HCT116 (cell line): ENCODE results near the gene FAM13A.

Source experiments
- EZH2 ChIP-seq: fragments of 200-600 bp; sonication (generic); IDR thresholded peaks from 2 replicates; pipeline ENCODE4 v1.6.1; 2017; ENCODE audit warnings: antibody characterized with exemption, mixed run types
- POLR2A ChIP-seq: IDR thresholded peaks from 2 replicates; pipeline ENCODE4 v1.7.0; 2011; ENCODE audit warnings: borderline replicate concordance; ENCODE audit not compliant: insufficient read depth, insufficient read length; ENCODE audit errors: extremely low read depth
- POLR2AphosphoS5 ChIP-seq: IDR thresholded peaks from 2 replicates; pipeline ENCODE4 v1.6.1; 2011; ENCODE audit warnings: mild to moderate bottlenecking, low read depth, low read length, moderate library complexity
- ZFX ChIP-seq: fragments of 450-650 bp; IDR thresholded peaks from 2 replicates; pipeline ENCODE4 v1.6.1; 2017
- TF ChIP-seq, protein P1 (sequence below), 3 experiments: fragments of 200-600 bp in 1 of 3; sonication (generic) in 1 of 3; IDR thresholded peaks in 2 of 3; conservative IDR thresholded peaks in 1 of 3; 2 replicates each; pipeline ENCODE4 v1.5.1; 2012 to 2017; ENCODE audit warnings: low read depth in 2 of 3, low read length in 2 of 3, antibody characterized with exemption in 1 of 3, borderline replicate concordance in 1 of 3, control low read depth in 1 of 3, mild to moderate bottlenecking in 1 of 3, mixed read lengths in 1 of 3, mixed run types in 1 of 3, moderate library complexity in 1 of 3; ENCODE audit not compliant: insufficient read depth in 1 of 3

DNA sequence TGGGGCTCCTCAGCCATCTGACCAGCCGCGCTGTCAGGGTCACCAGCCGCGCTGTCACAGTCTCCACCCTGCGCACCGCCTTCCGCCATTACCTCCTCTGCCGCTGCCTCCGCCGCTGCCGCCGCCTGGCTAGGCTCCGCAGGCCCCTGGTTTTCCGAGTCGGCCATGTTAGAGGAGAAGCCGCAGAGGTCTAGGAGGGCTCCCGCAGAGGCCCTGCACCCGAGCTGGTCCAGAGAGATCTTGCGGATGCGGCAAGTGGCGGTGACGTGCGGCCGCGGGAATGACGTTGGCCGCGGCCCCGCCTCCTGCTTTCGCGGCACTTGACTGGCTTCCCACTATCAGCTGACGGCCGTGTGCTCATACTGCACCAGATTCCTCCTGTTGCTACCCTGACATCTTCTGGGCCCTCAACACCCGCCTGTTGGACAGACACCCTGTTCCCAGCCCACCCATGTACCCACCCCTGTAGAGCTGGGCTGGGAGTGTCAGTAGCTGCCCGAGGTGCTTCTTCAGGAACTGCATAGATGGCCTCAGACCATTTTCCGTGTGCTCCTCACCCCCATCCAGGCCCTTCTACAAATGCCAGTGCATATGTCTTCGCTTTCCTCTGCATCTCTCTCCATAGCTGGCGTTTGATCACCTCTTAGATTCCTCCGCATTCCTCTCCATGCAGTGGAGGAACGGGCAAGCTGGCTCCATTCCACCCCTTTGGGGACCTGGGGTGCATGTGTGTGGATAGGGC lies 359.2 kb downstream of the FAM13A start, which contains the start of gene NAP1L5:
- TF ChIP-seq, protein P1, sequence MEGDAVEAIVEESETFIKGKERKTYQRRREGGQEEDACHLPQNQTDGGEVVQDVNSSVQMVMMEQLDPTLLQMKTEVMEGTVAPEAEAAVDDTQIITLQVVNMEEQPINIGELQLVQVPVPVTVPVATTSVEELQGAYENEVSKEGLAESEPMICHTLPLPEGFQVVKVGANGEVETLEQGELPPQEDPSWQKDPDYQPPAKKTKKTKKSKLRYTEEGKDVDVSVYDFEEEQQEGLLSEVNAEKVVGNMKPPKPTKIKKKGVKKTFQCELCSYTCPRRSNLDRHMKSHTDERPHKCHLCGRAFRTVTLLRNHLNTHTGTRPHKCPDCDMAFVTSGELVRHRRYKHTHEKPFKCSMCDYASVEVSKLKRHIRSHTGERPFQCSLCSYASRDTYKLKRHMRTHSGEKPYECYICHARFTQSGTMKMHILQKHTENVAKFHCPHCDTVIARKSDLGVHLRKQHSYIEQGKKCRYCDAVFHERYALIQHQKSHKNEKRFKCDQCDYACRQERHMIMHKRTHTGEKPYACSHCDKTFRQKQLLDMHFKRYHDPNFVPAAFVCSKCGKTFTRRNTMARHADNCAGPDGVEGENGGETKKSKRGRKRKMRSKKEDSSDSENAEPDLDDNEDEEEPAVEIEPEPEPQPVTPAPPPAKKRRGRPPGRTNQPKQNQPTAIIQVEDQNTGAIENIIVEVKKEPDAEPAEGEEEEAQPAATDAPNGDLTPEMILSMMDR (IDR thresholded peaks at IDR 0.05 in 2 of 3, conservative IDR thresholded peaks at IDR 0.05 in 1 of 3; ENCODE audit: borderline replicate concordance in 1 of 3, insufficient read depth in 1 of 3, low read depth in 2 of 3, low read length in 2 of 3), result no peak
- TF ChIP-seq POLR2AphosphoS5, result no peak
- TF ChIP-seq EZH2, result no peak
- no peak for TF ChIP-seq POLR2A
- TF ChIP-seq ZFX, result no peak
